Measurements from ENCODE around the gene WDR31.
"Not testable (repeated sequence)": the region's sequence is repeated elsewhere in the genome, so short reads cannot be mapped to it uniquely, and the experiment has no call there.

The WDR31 gene

DNA sequence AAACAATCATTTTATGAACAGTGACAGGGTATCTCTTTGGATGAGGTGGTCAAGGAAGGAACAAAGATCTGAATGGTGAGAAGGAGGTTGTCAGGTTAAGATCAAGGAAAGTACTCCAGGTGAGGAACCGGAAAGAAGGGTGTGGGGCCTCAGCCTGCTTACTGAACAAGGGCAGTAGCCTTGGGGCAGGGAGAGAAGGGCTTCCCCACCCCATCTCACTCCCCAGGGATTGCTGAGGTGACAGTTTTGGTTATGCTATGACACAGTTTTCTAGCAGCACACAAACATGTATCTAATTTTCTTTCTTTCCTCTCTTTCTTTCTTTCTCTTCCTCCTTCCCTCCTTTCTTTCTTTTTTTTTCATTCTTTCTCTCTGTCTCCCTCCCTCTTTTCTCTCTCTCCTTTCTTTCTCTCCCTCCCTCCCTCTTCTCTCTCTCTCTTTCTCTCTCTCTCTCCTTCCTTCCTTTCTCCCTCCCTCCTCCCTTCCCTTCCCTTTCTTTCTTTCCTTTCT lies 40.8 kb upstream of the WDR31 start:
- no peak for DNase-seq (ENCODE audit: insufficient read length, low spot score)
- TF ChIP-seq CTCF (IDR thresholded peaks at IDR 0.05; ENCODE audit: insufficient read depth, missing control alignments): no peak
- FAIRE-seq: no peak

DNA sequence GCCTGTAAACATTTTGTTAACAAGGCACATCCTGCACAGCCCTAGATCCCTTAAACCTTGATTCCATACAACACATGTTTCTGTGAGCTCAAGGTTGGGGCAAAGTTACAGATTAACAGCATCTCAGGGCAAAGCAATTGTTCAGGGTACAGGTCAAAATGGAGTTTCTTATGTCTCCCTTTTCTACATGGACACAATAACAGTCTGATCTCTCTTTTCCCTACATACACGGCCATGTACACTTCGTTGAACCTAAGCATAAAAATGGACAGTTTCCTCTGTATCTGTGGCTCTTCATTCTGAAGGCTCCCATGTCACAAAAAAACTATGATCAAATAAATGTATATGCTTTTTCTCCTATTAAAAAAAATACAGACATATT lies 39.7 kb upstream of the WDR31 start:
- FAIRE-seq; DNase-seq (ENCODE audit: insufficient read length, low spot score): not testable (repeated sequence)

GRCh38 chr9:113379094-113379828 lies 39.2 kb upstream of the WDR31 start:
- not testable (repeated sequence) for FAIRE-seq; DNase-seq (ENCODE audit: insufficient read length, low spot score)

- DNase-seq (ENCODE audit: insufficient read length, low spot score): peak; percentile 93
- FAIRE-seq: no peak
- TF ChIP-seq CTCF (IDR thresholded peaks at IDR 0.05; ENCODE audit: insufficient read depth, missing control alignments): no peak
Measured at GRCh38 chr9:113376634-113377567, 36.8 kb upstream of the WDR31 start, which contains the start of gene HDHD3. HDHD3 (minus strand) TSS chr9:113376986; CDS start chr9:113374354, 2,632 bp downstream.

DNA sequence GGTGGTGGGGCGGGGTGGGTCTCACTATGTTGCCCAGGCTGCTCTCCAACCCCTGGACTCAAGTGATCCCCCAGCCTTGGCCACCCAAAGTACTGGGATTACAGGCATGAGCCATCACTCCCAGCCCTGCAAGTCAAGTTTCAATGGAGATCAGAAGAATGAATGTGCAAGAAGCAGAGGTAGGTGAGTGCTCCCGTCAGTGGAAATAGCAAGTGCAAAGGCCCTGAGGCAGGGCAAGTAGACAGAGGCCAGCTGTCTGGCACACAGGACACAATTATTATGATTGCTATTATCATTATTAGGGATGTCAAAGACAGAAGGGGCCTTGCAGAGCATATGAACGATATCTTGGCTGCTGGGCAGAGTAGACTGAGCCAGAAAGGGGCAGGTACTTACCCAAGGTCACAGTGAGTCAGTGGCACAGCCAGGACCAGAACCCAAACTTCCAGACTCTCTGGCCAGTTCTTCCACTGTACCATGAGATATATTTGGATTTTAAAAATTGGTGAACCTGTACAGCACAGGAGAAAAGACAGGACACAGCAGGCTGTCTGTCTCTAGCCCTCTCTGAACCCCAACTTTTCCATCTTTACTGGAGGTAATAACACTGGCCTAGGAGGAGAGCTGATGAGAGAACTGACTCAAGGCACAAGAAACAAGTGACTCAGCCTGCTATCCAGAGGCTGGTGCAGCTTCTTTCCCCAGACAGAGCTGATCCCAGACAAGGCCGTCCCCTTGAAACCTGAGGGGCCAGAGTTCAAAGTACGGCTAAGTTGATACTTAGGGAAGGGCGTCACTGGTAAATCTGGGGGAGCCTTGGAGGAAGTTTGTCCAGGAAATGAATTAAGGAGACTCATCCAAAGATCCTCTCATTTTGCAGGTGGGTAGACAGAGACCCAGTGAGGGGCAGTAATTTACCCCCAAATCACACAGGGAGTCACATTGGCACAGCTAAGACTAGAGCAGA lies 35.3 kb upstream of the WDR31 start:
- DNase-seq (ENCODE audit: insufficient read length, low spot score) (no peak), FAIRE-seq (no peak)
- no peak for TF ChIP-seq CTCF (IDR thresholded peaks at IDR 0.05; ENCODE audit: insufficient read depth, missing control alignments)

DNA sequence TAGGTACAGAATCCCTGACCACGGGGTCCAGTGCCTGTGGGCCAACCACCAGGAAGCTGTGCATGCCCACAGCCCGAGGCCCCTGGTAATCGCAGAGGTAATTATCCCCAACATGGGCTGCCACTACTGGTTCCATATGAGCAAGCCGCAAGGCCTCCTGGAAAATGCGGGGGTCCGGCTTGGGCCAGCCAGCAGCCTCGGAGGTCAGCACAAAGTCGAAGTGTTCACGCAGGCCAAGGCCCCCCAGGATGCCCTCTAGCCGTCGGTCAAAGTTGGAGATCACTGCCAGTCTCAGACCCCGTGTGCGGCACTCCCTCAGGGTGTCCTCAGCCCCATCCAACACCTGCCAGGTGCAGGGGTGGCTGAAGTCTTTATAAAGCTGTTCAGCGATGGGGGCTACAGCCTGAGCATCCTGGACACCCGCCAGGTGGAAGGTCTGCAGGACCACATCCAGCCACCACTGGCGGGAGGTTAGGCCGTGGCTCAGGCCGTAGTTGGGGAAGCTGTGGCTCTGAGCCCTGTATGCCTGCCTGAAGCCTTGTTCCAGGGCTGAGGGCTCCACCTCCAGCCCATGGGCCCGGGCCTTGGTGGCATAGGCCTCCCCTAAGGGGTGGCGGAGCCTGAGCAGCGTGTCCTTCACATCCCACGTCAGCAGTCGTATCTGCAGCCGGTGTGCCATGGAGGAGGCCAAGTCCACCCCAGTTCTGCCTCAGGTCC lies 33.8 kb upstream of the WDR31 start:
- FAIRE-seq (no peak), DNase-seq (ENCODE audit: insufficient read length, low spot score) (no peak)
- no peak for TF ChIP-seq CTCF (IDR thresholded peaks at IDR 0.05; ENCODE audit: insufficient read depth, missing control alignments)

DNA sequence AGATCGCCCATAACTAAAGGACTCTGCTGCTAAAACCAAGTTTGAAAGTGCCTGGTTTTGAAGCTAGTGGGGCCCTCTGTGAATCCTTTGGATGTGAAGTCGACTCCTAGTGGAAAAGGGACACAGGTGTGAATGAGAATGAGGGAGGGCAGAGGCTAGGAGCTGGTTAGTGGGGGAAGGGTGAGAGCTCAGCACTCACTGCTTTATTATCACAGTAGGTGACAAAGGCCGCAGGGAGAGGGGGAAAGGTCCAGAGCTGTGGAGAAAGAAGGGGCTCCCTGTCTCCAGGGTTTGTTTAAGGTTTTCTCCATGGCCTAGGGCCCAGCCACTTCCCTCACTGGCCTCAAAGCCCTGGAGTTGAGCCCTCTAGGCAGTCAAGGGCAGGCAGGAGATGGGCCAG lies 33.2 kb upstream of the WDR31 start:
- DNase-seq (ENCODE audit: insufficient read length, low spot score): no peak
- no peak for FAIRE-seq
- TF ChIP-seq CTCF (IDR thresholded peaks at IDR 0.05; ENCODE audit: insufficient read depth, missing control alignments): no peak
